GM19351 (cell line): ENCODE results near the gene SPPL3.
"Not testable (repeated sequence)": the region's sequence is repeated elsewhere in the genome, so short reads cannot be mapped to it uniquely, and the experiment has no call there.

Source experiments
- ATAC-seq: cut with Tn5 transposase; IDR thresholded peaks from one replicate; pipeline ENCODE4 v1.9.1; 2021; ENCODE audit warnings: mild to moderate bottlenecking, moderate library complexity; ENCODE audit not compliant: unreplicated experiment

SPPL3 gene

DNA sequence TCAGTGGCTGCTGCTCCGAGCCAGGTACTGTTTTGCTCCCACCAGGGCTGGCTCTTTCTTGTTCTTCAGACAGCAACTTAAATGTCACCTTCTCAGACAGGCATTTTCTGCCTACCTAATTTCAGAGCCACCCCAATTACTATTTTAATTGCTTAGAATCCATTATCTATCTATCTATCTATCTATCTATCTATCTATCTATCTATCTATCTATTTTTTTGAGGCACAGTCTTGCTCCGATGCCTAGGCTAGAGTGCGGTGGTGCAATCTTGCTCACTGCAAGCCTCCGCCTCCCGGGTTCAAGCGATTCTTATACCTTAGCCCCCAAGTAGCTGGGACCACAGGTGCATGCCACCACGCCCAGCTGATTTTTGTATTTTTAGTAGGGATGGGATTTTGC is 58.5 kb downstream of the SPPL3 start:
- ATAC-seq = no peak

- ATAC-seq = no peak
Measured at GRCh38 chr12:120844768-120845449, 59.2 kb downstream of the SPPL3 start.

GRCh38 chr12:120844297-120844696 is 59.9 kb downstream of the SPPL3 start:
- no peak for ATAC-seq

- ATAC-seq = no peak
Measured at GRCh38 chr12:120843472-120843871, 60.7 kb downstream of the SPPL3 start.

- no peak for ATAC-seq
Measured at GRCh38 chr12:120842595-120842994, 61.6 kb downstream of the SPPL3 start.

GRCh38 chr12:120841525-120841924 is 62.6 kb downstream of the SPPL3 start:
- no peak for ATAC-seq

DNA sequence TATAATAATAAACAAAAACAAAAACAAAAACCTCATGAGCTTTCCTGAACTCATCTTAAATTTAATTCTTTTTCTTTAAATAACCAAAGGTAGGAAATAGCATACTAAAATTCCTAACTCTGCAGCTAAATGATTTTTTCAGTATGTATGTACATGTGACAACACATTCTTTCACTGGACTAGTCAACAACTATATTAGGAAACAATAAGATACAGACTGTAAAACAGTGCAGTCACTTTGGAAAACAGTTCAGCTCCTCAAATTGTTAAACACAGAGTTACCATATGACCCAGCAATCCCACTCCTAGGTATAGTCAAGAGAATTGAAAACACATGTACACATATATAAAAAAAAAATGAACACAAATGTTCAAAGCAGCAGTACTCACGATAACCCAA is 64.7 kb downstream of the SPPL3 start:
- ATAC-seq = no peak

GRCh38 chr12:120838629-120839383 is 65.4 kb downstream of the SPPL3 start:
- not testable (repeated sequence) for ATAC-seq

DNA sequence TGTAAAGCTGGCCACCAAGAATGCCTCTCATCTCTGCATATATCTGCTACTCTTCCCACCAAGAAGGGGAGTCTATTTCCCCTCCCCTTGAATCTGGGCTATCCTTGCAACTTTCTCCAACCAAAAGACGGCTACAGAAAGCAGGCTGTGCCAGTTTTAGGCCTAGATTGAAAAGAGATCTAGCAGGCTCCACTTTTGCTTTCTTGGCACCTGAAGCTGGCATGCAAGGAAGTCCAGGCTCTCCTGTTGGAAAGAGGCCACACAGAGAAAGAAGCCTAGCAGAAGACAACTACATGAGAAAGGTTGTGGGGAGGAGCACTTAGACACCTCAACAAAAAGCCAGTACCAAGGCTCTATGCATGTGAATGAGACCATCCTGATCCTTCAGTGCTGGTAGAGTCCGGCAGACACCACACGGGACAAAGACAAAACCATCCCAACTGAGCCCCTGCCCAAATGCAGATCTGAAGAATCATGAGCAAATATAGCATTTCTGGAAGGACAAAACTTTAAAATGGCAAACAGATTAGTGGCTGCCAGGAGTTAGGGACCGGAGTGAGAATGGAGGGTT is 68.0 kb downstream of the SPPL3 start:
- ATAC-seq = no peak

- ATAC-seq = no peak
Measured at GRCh38 chr12:120835657-120836056, 68.5 kb downstream of the SPPL3 start.

GRCh38 chr12:120835304-120835612 is 68.9 kb downstream of the SPPL3 start:
- ATAC-seq = no peak

DNA sequence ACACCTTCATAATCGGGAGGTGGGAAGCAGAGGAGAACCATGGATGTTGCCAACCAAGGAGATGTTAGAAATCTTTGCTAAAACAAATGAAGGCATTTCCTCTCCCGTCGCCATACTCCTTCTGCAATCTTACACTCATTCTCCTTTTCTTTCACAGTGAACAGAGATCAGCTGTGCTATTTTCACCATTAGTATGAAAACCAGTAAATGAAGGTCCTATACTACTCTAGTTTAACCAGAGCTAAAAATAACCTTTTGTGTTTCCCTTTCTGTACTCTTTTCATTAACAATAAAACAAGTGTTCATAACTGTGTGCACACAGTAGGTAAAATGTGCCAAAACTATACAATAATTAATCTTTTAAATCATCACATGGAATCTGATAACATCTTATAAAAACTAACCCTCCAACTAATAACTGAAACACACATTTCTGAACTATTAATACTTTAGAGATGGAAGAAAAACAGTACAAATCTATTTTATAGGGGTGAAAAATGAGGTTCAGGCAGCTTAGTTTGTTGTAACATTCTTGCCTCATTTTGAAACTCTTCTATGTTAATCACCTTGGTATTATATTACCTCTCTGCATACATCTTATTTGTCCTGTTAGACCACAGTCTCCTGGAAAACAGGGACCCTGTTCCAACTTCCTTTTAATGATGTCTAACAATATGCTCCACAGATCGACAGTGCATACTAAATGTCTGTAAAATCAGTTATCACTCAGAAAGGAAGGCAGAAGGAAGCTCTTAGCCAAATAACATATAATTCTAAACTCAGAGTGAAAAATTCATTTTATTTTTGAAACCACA is 69.5 kb downstream of the SPPL3 start:
- ATAC-seq = peak; percentile 67

DNA sequence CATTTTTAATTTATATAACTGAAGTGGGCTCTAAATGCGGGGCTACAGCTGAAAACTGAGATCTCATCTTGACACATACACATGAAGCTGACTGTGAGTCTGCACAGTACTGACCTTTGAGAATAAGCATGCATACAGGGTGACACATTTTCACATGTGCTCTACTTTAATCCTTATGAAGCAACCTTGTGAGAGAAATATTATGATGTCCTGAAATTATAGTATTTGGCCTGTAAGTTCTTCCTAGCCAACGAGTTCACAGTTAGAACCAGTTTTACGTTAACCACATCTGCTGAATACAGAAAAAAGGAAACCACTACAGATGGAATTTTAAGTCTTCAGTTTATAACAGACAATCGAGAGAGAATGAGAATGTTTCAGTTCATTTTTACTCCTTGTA is 70.3 kb downstream of the SPPL3 start:
- peak; percentile 29 for ATAC-seq

GRCh38 chr12:120832737-120833136 is 71.4 kb downstream of the SPPL3 start:
- ATAC-seq = no peak

GRCh38 chr12:120831648-120832267 is 72.4 kb downstream of the SPPL3 start:
- no peak for ATAC-seq

DNA sequence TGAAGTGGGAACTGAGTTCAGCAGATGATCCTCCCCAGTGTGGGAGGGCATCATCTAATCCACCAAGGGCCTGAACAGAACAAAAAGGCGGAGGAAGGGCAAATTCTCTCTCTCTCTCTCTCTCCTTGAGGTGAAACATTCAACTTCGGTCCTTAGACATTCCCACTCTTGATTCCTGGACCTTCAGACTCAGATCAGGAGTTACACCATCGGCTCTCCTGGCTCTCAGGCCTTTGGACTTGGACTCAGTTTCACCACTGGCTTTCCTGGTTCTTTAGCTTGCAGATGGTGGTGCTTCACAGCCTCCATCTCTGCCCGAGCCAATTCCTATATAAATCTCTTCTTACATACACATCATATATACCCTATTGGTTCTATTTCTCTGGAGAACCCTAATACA is 73.2 kb downstream of the SPPL3 start:
- no peak for ATAC-seq

- no peak for ATAC-seq
Measured at GRCh38 chr12:120830052-120830940, 73.9 kb downstream of the SPPL3 start.

GRCh38 chr12:120826335-120826734 is 77.8 kb downstream of the SPPL3 start:
- no peak for ATAC-seq

DNA sequence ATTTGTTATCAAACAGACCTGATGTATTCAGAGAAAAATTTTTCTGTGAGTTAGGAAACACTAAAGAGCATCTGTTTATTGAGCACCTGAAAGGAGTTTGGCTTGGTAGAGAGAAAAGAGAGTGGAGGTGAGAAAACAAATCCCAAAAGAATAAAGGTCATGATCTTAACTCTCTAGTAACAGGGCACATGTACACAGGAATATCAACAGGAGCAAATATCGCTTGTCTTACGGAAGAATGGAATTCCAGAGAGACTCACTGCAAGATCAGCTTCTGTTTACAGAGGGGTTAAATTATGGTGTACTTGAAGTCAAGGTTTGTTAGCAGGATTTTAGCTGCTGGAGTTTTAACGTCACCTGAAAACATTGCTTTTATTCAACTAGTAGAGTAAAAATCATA is 78.8 kb downstream of the SPPL3 start:
- no peak for ATAC-seq
